Activated B cell treated with CpG ODN at 0.5 μM for 24 hours (primary cell): ENCODE measurements around the gene CHST8. TPM values are rescaled to one million over a fixed set of nuclear protein-coding genes. Genes with fewer than 3 reads are reported as not detected.

Experiments
- ATAC-seq: fragments of 200-7000 bp; cut with Tn5 transposase; one replicate; pipeline ENCODE4 v1.10.0; 2021; ENCODE audit warnings: low read depth, mild to moderate bottlenecking, moderate library complexity
- CTCF ChIA-PET: fragments of 350-600 bp; sonication (Branson Sonifier 250); formaldehyde crosslinking; loops from one replicate; lab custom pipeline; 2021; ENCODE audit warnings: antibody characterized with exemption; lab: Charles Lee
- POLR2A ChIA-PET: fragments of 350-600 bp; sonication (Branson Sonifier 250); formaldehyde crosslinking; loops from one replicate; lab custom pipeline; 2021; ENCODE audit warnings: antibody characterized with exemption; lab: Charles Lee
- DNase-seq: peaks from one replicate; pipeline ENCODE4 v3.0.0; 2022
- H3K27ac Mint-ChIP-seq: one replicate; pipeline ENCODE4 v1.8.0; 2020; ENCODE audit warnings: mixed read lengths
- H3K27me3 Mint-ChIP-seq: one replicate; pipeline ENCODE4 v1.8.0; 2021; ENCODE audit warnings: mixed read lengths
- H3K36me3 Mint-ChIP-seq: one replicate; pipeline ENCODE4 v1.8.0; 2021; ENCODE audit warnings: low read depth, mixed read lengths
- H3K4me1 Mint-ChIP-seq: one replicate; pipeline ENCODE4 v1.8.0; 2021; ENCODE audit warnings: mixed read lengths
- H3K4me3 Mint-ChIP-seq: one replicate; pipeline ENCODE4 v1.8.0; 2020; ENCODE audit warnings: mild to moderate bottlenecking, mixed read lengths
- H3K9me3 Mint-ChIP-seq: one replicate; pipeline ENCODE4 v1.8.0; 2020; ENCODE audit warnings: mixed read lengths
- intact Hi-C: fragments of 100-400 bp; cut with micrococcal nuclease; formaldehyde crosslinking; loops from one replicate; pipeline ENCODE4 v1.15.1; 2024
- total RNA-seq: library from RNA; stranded (reverse); gene quantifications from 2 replicates; pipeline ENCODE4 v1.2.3, GENCODE V29; 2022
- TF ChIP-seq, protein P1 (sequence below): fragments of 200-600 bp; IDR thresholded peaks from one replicate; pipeline ENCODE4 v1.8.0; 2022; ENCODE audit warnings: antibody characterized with exemption, mild to moderate bottlenecking

Gene CHST8
- total RNA-seq, 1 donor from 2014 or later: not detected

DNA sequence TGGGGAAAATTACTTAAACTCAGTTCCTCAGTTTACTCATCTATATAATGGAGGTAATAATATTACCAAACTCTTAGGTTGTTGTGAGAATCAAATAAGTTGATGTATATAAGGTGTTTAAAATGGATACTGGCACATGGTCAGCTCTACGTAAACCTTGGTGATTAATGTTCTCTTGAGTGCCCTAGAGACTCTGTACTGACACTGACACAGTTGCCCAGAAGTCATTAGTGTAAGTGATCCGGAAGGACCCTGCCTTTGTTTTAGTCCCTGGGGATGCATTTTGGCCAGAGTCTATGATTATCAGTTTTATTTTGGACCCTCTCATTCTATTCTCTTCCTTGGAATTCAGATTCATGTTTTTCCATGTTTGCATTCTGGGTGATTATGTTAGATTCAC is 31.9 kb downstream of the CHST8 start:
- TF ChIP-seq, protein P1, sequence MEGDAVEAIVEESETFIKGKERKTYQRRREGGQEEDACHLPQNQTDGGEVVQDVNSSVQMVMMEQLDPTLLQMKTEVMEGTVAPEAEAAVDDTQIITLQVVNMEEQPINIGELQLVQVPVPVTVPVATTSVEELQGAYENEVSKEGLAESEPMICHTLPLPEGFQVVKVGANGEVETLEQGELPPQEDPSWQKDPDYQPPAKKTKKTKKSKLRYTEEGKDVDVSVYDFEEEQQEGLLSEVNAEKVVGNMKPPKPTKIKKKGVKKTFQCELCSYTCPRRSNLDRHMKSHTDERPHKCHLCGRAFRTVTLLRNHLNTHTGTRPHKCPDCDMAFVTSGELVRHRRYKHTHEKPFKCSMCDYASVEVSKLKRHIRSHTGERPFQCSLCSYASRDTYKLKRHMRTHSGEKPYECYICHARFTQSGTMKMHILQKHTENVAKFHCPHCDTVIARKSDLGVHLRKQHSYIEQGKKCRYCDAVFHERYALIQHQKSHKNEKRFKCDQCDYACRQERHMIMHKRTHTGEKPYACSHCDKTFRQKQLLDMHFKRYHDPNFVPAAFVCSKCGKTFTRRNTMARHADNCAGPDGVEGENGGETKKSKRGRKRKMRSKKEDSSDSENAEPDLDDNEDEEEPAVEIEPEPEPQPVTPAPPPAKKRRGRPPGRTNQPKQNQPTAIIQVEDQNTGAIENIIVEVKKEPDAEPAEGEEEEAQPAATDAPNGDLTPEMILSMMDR: no peak
- peaks cover 8% of the 10 kb centered on the region for H3K9me3 Mint-ChIP-seq
- H3K27ac Mint-ChIP-seq: no peak overlapping the region

DNA sequence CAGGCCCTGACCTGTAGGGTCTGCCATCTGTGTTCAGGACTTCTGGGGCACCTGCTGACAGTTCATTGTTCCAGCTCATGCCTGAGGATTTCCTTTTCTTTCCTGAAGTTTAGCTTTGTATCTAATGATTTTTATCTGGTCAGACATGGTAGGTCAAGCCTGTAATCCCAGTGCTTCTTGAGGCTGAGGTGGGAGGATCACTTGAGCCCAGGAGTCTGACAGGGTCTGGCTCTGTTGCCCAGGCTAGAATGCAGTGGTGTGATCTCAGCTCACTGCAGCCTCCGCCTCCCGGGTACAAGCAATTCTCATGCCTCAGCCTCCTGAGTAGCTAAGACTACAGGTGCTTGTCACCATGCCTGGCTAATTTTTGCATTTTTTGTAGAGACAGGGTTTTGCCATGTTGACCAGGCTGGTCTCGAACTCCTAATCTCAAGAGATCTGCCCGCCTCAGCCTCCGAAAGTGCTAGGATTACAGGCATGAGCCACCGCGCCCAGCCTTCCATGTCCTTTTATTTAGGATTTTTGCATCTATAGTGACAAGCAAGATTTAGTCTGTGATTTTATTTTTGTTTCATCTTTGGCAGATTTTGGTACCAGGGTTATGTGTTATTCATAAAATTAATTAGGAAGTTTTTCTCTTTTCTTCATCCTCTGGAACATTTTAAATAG is 33.2 kb downstream of the CHST8 start:
- H3K27ac Mint-ChIP-seq: no peak overlapping the region
- ATAC-seq (no peak), DNase-seq (no peak)
- H3K4me1 Mint-ChIP-seq: no peaks in the 10 kb centered on the region
- TF ChIP-seq, protein P1: no peak
- H3K4me3 Mint-ChIP-seq: no peak overlapping the region
- ChIA-PET POLR2A (no interaction called here), CTCF (no interaction called here)
- peaks cover 8% of the 10 kb centered on the region for H3K27me3 Mint-ChIP-seq
- peaks cover 8% of the 10 kb centered on the region for H3K9me3 Mint-ChIP-seq
- no peaks in the 10 kb centered on the region for H3K36me3 Mint-ChIP-seq
- intact Hi-C loops: no loop called here

More for the DNA sequence above, 31.9 kb downstream of the CHST8 start:
- Mint-ChIP-seq H3K4me1 (no peaks in the 10 kb centered on the region), H3K4me3 (no peak overlapping the region), H3K36me3 (no peaks in the 10 kb centered on the region), H3K27me3 (peaks cover 7% of the 10 kb centered on the region)
- ChIA-PET POLR2A (no interaction called here), CTCF (no interaction called here)
- DNase-seq (no peak), ATAC-seq (no peak)
- intact Hi-C loops: no loop called here

DNA sequence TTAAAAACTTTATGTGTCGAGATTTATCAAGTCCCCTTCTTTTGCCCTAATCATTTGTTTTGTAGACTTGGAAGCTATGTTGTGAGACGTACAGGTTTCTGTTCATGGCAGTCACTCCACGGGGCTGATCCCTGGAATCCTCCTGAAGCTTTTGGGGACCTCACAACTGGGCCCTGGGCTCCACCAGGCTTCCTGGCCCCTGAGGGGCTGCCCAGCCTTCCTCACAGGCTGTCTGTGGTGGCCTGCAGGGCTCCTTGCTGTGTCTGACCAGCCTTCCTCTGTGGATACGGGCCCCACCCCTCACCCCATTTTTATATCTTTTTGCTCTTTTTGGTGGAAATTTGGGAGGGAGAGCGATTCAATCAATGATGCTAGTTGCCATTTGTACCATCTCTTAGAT is 38.1 kb downstream of the CHST8 start:
- intact Hi-C loops: no loop called here
- no peak for ATAC-seq
- ChIA-PET POLR2A (no interaction called here), CTCF (no interaction called here)
- no peak overlapping the region for H3K27ac Mint-ChIP-seq
- no peak overlapping the region for H3K4me3 Mint-ChIP-seq
- TF ChIP-seq, protein P1: no peak
- no peaks in the 10 kb centered on the region for H3K9me3 Mint-ChIP-seq
- H3K27me3 Mint-ChIP-seq: peaks cover 4% of the 10 kb centered on the region
- H3K36me3 Mint-ChIP-seq: no peaks in the 10 kb centered on the region
- DNase-seq: no peak
- H3K4me1 Mint-ChIP-seq: no peaks in the 10 kb centered on the region

DNA sequence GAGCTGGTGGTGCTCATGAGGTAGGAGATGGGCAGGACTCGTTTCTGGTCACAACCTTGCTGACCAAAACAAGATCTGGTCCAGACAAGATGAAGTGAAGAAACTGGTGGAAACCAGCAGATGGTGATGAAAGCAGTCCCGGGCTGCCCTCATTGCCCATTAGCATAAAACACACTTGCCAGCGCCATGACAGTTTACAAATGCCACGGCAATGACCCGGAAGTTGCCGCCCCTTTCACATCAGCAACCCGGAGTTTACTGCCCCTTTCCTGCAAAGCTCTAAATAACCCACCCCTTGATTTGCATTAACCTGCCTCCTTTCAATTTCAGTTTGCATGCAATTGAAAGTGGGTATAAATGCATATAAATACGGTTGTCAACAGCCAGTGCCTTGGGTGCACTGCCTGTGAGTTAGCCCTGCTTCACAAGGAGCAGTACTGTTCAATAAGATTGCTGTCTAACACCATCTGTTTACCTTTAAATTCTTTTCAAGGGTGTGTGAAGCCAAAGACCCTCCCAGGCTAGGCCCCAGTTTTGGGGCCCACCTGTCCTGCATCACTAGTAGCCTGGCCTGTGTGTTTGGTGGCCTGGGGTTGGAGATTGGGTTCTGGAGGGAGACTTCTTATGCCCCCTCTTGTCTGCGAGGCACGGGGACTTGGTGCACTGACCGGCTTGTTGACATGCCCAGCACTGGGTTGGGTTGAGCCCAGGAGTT is 38.8 kb downstream of the CHST8 start:
- POLR2A ChIA-PET: no interaction called here
- peaks cover 4% of the 10 kb centered on the region for H3K27me3 Mint-ChIP-seq
- no peak overlapping the region for H3K4me3 Mint-ChIP-seq
- TF ChIP-seq, protein P1: no peak
- no peak for ATAC-seq
- H3K36me3 Mint-ChIP-seq: no peaks in the 10 kb centered on the region
- intact Hi-C loops: no loop called here
- H3K27ac Mint-ChIP-seq: no peak overlapping the region
- H3K4me1 Mint-ChIP-seq: no peaks in the 10 kb centered on the region
- no peaks in the 10 kb centered on the region for H3K9me3 Mint-ChIP-seq
- DNase-seq: no peak
- CTCF ChIA-PET: no interaction called here

DNA sequence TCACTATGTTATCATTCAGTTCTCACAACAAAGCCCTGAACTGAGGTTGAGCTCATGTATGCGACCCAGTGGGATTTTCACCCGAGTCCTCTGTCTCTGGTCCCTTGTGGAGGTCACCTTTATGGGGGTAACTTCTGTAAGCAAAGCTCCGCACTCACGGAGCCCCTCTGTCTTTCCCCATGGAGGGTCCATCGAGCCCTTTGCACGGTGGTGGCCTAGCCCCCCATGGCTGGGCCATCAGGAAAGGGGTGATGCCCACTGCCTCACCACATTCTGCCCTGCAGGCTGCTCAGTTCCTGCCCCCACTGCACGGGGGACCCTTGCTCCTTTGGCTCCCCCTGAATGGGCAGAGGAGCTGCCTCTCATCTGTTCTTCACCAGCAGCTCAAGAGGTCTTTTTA is 39.6 kb downstream of the CHST8 start:
- TF ChIP-seq, protein P1: no peak
- no peaks in the 10 kb centered on the region for H3K9me3 Mint-ChIP-seq
- H3K4me1 Mint-ChIP-seq: no peaks in the 10 kb centered on the region
- ChIA-PET CTCF (no interaction called here), POLR2A (no interaction called here)
- H3K27ac Mint-ChIP-seq: no peak overlapping the region
- intact Hi-C loops: no loop called here
- no peaks in the 10 kb centered on the region for H3K36me3 Mint-ChIP-seq
- no peak overlapping the region for H3K4me3 Mint-ChIP-seq
- no peak for DNase-seq
- peaks cover 4% of the 10 kb centered on the region for H3K27me3 Mint-ChIP-seq
- ATAC-seq: no peak
